IPS-NIHi11 (cell line): ENCODE results near the gene NRCAM.
"Not testable (repeated sequence)": the region's sequence is repeated elsewhere in the genome, so short reads cannot be mapped to it uniquely, and the experiment has no call there.

Experiments used
- DNase-seq: peaks from one replicate; pipeline ENCODE4 v3.0.0; 2012; ENCODE audit warnings: mixed read lengths, low spot score

The NRCAM gene

DNA sequence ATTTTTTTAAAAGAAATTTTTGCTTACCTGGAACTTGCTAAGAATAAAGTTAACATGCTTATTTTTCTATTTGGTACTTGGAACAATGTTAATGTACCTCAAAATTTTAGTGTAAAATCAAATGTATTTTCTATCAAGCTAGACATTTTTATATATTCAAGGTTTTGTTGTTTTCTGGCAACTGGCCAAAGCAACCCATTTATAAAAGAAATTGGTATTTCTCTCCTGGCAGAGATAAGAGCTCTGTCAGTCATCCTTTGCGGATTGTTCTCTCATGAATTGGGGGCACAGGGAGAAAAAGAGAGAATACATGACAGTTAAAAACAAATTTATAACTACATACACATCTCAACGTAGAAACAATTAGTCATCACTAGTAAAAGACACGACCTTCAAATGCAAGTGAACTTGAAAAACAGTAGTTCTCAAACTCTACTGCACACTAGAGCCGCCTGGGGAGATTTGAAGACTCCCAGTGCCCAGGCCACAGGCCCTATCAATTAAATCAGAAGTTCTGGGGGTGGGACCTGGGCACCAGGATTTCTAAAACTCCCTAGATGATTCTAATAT lies 173.7 kb downstream of the NRCAM start:
- no peak for DNase-seq

- no peak for DNase-seq
These were observed 176.1 kb downstream of the NRCAM start for GRCh38 chr7:108280136-108280535.

DNA sequence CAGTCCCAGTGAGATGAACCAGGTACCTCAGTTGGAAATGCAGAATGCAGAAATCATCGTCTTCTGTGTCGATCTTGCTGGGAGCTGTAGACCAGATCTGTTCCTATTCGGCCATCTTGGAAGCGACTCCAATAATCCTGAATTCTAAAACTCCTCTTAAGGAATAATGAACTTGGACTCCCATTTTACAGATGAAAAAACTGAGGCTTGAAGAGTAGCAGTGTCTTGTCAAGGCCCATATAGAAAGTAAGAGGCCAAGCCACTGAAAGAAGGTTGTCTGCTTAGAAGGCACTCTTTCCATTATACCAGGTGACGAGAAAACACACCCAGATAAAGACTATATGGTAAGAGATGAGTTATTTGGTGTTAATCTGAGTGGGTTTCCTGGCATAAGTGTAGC lies 177.5 kb downstream of the NRCAM start:
- DNase-seq = no peak

GRCh38 chr7:108278281-108278680 lies 178.0 kb downstream of the NRCAM start:
- no peak for DNase-seq

- not testable (repeated sequence) for DNase-seq
These were observed 181.8 kb downstream of the NRCAM start for GRCh38 chr7:108274447-108274846.

- not testable (repeated sequence) for DNase-seq
These were observed 183.3 kb downstream of the NRCAM start for GRCh38 chr7:108272891-108273290.

DNA sequence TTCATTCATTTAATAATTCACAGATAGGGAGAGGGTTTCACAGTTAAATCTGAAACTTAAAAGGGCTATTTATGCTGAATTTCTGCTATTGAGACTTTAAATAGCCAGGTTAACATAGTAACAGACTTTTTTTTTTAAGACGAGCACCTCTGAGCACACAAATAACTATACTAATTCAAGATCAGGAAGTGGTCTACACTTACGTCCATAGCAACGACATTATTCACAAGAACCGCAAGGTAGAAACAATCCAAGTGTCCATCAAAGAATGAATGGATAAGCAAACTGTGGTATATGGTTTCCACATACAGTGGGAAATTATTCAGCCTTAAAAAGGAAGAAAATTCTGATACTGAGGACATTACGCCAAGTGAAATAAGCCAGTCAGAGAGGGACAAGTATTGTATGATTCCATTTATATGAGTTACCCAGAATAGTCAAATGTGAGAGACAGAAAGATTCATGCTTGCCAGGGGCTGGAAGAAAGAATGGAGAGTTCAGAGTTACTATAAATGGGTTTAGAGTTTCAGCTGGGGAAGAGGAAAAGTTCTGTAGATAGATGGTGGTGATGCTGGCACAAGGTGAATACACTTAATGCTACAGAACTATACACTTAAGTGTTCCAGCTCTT lies 185.7 kb downstream of the NRCAM start:
- no peak for DNase-seq

GRCh38 chr7:108268200-108268820 lies 187.9 kb downstream of the NRCAM start:
- DNase-seq = no peak

- DNase-seq = no peak
These were observed 188.6 kb downstream of the NRCAM start for GRCh38 chr7:108267615-108268014.

GRCh38 chr7:108266491-108266890 lies 189.7 kb downstream of the NRCAM start:
- no peak for DNase-seq

- DNase-seq = no peak
These were observed 190.2 kb downstream of the NRCAM start for GRCh38 chr7:108266035-108266434.

- no peak for DNase-seq
These were observed 191.2 kb downstream of the NRCAM start for GRCh38 chr7:108265007-108265406.

DNA sequence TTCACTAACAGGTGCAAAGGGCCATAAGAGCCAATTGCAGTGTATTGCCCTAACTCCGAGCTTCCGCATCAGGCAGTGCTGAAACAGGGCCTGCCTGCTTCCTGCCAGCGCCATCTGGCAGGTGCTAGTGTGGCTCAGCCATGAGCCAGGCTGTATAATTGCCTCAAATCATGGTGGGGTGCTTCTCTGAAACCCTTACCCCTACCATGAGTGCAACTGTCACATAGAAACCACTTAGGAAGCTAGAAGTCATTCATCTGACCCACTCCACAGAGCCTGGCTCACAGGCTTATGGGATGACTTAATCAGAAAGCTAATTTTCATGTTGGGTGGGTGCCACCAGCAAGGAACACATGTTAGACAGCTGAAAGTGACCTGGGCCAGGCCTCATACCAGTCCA lies 192.8 kb downstream of the NRCAM start:
- no peak for DNase-seq

DNA sequence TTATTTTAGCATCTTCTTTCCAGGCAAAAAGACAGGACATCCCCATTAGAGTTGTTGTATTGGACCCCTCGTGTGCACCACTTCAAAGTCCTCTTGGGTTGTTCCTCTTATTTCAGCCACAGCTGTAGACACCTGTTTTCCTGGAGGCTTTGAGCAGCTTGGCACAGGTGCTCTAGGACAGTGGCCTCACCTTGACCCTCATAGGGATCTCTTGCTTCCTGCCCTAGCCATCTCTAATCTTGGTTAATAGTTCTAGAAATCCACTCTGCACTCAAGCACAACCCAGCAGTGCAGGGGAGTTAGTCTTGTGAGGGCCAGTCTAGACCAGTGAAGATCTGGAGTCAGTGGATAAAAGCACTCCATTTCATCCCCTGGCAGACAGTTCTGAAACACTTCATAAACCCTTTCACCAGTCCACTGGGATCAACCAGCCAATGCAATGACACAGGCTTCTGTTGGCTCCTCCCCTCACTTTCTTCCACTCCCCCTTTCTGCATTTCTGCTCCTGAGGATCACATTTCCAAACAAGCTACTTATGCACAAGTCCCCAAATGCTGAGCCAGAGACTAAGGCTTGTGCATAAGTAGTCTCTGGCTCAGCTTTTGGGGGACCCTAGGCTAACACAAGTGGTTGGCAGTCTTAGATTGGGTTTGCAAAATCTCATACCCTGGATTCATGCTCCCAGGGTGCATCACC lies 194.5 kb downstream of the NRCAM start:
- peak; percentile 32 for DNase-seq

DNA sequence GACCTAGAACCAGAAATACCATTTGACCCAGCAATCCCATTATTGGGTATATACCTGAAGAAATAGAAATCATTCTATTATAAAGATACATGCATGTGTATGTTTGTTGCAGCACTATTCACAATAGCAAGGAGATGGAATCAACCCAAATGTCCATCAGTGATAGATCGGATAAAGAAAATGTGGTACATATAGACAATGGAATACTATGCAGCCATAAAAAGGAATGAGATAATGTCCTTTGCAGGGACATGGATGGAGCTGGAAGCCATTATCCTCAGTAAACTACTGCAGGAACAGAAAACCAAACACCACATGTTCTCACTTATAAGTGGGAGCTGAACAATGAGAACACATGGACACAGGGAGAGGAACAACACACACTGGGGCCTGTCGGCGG lies 196.8 kb downstream of the NRCAM start:
- not testable (repeated sequence) for DNase-seq

DNA sequence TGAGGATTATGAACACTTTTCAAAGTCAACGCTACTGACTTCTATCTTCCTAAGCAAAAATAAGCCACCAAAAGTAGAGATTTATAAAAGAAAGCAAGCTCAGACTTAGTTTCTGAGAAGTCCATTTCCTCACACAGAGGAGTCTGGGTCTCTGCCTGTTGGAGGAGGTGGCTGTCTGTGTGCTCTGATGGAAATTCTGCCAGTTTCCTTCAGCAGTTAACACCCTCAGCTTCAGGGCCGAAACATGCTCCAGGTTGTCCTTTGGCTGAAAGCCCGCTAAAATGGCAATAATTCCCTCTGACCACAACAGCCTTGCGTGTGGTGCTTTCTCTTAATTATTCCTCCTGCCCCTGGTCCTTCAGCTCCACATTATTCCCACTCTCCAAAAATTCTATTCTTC lies 198.3 kb downstream of the NRCAM start:
- DNase-seq = no peak

DNA sequence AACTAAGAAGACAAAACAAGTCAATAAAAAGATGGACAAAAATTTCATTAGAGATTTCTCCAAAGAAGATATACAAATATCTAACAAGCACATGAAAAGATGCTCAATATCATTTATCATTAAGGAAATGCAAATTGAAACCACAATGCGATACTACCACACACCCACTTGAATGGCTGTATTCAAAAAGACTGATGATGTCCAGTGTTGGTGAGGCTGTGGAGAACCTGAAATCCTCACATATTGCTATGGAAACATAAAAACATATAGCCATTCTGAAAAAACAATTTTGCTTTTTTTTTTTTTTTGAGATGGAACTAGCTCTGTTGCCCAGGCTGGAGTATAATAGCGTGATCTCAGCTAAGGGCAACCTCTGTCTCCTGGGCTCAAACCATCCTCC lies 202.0 kb downstream of the NRCAM start:
- no peak for DNase-seq

DNA sequence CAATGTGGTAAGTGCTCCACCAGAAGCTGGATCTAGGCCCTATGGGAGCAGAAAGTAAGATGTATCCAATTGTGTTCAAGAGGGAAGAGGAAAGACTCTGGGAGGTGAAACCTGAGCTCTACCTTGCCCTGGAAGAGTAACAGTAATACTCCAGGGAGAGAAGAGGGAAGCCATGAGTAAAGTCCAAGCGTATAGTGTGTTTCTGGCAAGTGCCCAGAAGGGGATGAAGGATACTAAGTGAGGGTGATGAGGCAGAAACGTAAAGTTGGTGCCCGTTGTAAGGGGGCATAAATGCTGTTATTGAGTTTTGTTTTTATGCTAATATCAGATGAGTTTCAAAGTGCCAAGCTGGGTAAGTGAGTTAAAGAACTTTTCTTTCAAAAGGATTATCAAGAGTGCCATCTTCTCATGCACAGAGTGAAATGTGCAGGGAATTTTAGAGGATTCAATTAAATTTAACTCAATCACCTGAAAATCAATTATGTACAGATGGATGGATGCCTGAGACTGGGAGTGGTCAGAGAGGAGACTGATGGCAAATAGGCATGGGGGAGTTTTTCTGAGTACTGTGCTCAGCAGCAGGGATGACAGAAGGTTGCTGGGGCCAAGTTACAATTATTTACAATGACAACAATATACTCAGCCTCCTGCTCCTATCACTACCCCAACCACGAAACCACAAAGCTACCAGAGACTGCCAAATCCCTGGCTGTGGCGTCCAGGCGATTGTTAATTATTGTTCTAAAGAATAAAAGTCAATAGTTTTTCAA lies 202.8 kb downstream of the NRCAM start:
- no peak for DNase-seq

DNA sequence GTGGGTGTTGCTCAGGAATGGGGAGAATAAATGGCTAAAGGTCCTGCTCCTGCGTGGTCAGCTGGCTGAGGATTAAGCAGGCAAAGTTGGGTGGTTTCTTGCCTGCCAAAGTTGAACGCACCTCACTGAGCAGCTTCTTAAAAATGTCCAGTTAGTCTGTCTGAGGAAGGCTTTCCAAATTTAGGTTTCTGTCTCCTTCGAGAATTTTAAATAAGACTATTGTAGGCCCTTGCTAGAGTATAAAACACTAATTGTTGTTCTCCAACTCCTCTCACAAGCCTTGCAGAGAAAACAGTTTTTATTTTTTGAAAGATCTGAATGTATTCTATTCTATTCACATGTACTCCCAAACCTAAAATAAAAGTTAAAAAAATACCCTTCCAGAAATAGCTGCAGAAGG lies 204.1 kb downstream of the NRCAM start:
- DNase-seq = no peak

GRCh38 chr7:108251700-108252099 lies 204.5 kb downstream of the NRCAM start:
- DNase-seq = no peak

- no peak for DNase-seq
These were observed 206.8 kb downstream of the NRCAM start for GRCh38 chr7:108249453-108249852.

DNA sequence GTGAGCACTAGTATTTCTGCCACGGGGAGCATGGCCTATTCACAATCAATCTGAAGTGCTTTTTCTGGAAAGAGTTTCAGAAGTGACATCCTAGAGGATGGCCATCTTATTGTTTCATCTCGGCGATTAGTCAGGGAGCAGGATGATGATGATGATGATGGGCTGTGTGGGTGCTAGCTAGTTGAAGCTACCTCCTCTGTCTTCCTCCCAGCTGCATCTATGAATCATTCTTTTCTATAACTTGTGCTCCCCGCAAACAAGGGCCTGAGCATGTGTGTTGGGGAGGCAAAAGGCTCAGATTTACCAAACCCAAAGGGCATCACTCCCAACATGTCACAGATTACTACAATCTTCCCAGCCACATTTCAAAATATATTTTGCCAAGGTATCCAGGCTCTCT lies 207.4 kb downstream of the NRCAM start:
- DNase-seq = no peak
